Kidney (tissue), 14 donors: ENCODE data around the gene TIGAR. TPM values are rescaled to one million over a fixed set of nuclear protein-coding genes. Genes with fewer than 3 reads are reported as not detected.

Experiments
- DNase-seq, 5 donors: peaks; one replicate each; pipeline ENCODE4 v3.0.0-alpha.2; 2013 to 2020
- FAIRE-seq: peaks from 2 replicates; lab custom pipeline; 2012; peaks lifted over from hg19 to GRCh38; lab: Jason Lieb, UNC
- H3K27ac ChIP-seq, 2 donors: one replicate each; pipeline ENCODE4 v1.7.0; 2013; ENCODE audit warnings: low read depth in 2 of 2, low read length in 2 of 2, inconsistent platforms in 1 of 2
- H3K27me3 ChIP-seq: one replicate; pipeline ENCODE4 v1.7.1; 2013; ENCODE audit warnings: low read length, inconsistent platforms; ENCODE audit not compliant: control insufficient read depth, insufficient read depth
- H3K36me3 ChIP-seq, 3 donors: one replicate each; pipeline versions ENCODE4 v1.7.0 to v1.7.1; 2013; ENCODE audit warnings: low read length in 3 of 3, control low read depth in 1 of 3, inconsistent platforms in 1 of 3; ENCODE audit not compliant: insufficient read depth in 3 of 3, control insufficient read depth in 2 of 3
- H3K4me1 ChIP-seq, 3 donors: one replicate each; pipeline versions ENCODE4 v1.7.0 to v1.7.1; 2013; ENCODE audit warnings: low read length in 3 of 3, inconsistent platforms in 1 of 3, low read depth in 1 of 3; ENCODE audit not compliant: control insufficient read depth in 2 of 3, insufficient read depth in 2 of 3
- H3K4me3 ChIP-seq, 3 donors: one replicate each; pipeline versions ENCODE4 v1.7.0 to v1.8.1; 2013; ENCODE audit warnings: low read length in 3 of 3, control low read depth in 1 of 3, inconsistent platforms in 1 of 3
- H3K9ac ChIP-seq, 3 donors: one replicate each; pipeline versions ENCODE4 v1.7.0 to v1.7.1; 2013; ENCODE audit warnings: low read length in 3 of 3, control low read depth in 1 of 3, inconsistent platforms in 1 of 3
- H3K9me3 ChIP-seq, 3 donors: one replicate each; pipeline versions ENCODE4 v1.7.0 to v1.7.1; 2013; ENCODE audit warnings: low read length in 3 of 3, control low read depth in 1 of 3, inconsistent platforms in 1 of 3; ENCODE audit not compliant: control insufficient read depth in 2 of 3, insufficient read depth in 1 of 3
- intact Hi-C: fragments of 100-400 bp; cut with DNase I; formaldehyde crosslinking; loops from one replicate; pipeline ENCODE4 v1.11.1; 2022
- polyA plus RNA-seq: library from polyadenylated mRNA; stranded (reverse); fragments of 350-450 nt; fragmentation: Illumina TruSeq; extraction: RNeasy Lipid Tissue Mini Kit (QIAGEN cat#74804); gene quantifications from one replicate; pipeline ENCODE4 v1.2.3, GENCODE V29; 2014; ENCODE audit warnings: low read depth, low replicate concordance; ENCODE audit not compliant: insufficient read depth
- total RNA-seq: library from RNA; stranded (reverse); fragmentation: NEBNext Ultra II Directional; extraction: Animal tissue kit (Norgen Biotek cat#: 25700); gene quantifications from one replicate; pipeline ENCODE4 v1.2.1, GENCODE V29; 2021
- TF ChIP-seq, protein P1 (sequence below): IDR thresholded peaks from 3 replicates; pipeline ENCODE4 v1.5.1; 2012; ENCODE audit warnings: mild to moderate bottlenecking, moderate library complexity, borderline replicate concordance; ENCODE audit not compliant: insufficient read depth; ENCODE audit errors: extremely low read depth
- donor health status: control.
- donor health status: control.
- donor health status: control.
- donor health status: control.
- donor health status: control.
- donor health status: DM: yes; HTN: yes; CAD: no.
- donor health status: Normal renal cell carcinoma (clear cell type).

The TIGAR gene
- total and polyA plus RNA-seq, 2 donors from 2014 or later: 3.6 to 11.8 TPM

DNA sequence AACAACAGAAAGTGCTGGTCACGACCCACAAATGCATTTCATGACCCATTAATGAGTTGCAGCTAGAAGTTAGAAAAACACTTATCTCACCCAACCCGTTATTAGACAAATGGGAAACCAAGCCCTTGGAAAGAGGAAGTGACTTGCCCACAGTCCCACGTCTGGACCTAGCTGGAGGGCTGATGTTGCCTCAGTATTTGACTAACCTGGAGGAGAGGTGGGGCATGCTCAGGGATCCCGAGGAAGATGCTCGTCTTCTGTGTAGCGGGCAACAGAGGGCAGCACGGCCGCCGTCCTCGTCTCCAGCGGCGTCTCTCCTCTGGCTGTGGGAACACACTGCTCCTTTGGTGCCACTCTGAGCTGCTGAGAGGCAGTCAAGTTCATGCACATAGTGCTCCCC is 34.8 kb upstream of the TIGAR start:
- intact Hi-C loops: loop anchor here (10.0 kb wide), 1 partner anchor 291 kb away; no protein-coding TSS in a partner anchor
- no peaks in the 10 kb centered on the region for H3K4me1 ChIP-seq
- no peak overlapping the region for H3K9ac ChIP-seq
- H3K4me3 ChIP-seq: no peak overlapping the region
- H3K9me3 ChIP-seq: no peaks in the 10 kb centered on the region
- FAIRE-seq (no peak), DNase-seq (no peak)
- H3K36me3 ChIP-seq: peaks cover 0 to 2% (median 0%) of the 10 kb centered on the region in 3 donors
- H3K27ac ChIP-seq: no peak overlapping the region
- H3K27me3 ChIP-seq: no peaks in the 10 kb centered on the region
- TF ChIP-seq, protein P1, sequence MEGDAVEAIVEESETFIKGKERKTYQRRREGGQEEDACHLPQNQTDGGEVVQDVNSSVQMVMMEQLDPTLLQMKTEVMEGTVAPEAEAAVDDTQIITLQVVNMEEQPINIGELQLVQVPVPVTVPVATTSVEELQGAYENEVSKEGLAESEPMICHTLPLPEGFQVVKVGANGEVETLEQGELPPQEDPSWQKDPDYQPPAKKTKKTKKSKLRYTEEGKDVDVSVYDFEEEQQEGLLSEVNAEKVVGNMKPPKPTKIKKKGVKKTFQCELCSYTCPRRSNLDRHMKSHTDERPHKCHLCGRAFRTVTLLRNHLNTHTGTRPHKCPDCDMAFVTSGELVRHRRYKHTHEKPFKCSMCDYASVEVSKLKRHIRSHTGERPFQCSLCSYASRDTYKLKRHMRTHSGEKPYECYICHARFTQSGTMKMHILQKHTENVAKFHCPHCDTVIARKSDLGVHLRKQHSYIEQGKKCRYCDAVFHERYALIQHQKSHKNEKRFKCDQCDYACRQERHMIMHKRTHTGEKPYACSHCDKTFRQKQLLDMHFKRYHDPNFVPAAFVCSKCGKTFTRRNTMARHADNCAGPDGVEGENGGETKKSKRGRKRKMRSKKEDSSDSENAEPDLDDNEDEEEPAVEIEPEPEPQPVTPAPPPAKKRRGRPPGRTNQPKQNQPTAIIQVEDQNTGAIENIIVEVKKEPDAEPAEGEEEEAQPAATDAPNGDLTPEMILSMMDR: no peak

DNA sequence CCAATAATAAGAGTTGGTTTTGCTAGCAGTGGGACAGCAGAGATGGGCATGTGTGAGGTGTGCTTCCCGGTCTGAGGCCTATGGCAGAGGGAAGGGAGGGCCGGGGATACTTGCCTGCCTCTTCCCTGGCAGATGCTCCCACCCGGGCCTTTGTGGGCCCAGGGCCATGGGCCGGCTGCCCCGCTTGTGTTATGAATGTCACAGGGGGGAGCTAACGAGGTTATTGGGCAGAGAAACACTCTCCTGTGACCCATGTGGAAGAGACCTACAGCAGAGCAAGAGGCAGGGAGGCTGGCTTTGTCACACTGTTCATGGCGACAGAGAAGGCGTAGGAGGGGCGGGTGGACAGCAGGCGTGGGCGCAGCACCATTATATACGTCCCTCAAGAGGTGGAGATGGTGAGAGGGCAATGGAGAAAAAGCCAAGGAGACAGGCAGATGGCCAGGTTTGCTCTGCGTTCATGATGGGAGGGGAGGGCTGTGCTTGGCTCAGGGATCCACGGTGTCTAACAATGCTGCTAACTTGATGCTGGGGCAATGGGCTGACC is 34.2 kb upstream of the TIGAR start:
- Histone ChIP-seq H3K4me1 (no peaks in the 10 kb centered on the region), H3K4me3 (no peak overlapping the region), H3K36me3 (peaks cover 0 to 2% (median 0%) of the 10 kb centered on the region in 3 donors), H3K27me3 (no peaks in the 10 kb centered on the region), H3K9me3 (no peaks in the 10 kb centered on the region), H3K27ac (no peak overlapping the region), H3K9ac (no peak overlapping the region)
- no peak for FAIRE-seq
- DNase-seq: no peak
- intact Hi-C loops: loop anchor here (10.0 kb wide), 1 partner anchor 292 kb away; no protein-coding TSS in a partner anchor
- TF ChIP-seq, protein P1: no peak

DNA sequence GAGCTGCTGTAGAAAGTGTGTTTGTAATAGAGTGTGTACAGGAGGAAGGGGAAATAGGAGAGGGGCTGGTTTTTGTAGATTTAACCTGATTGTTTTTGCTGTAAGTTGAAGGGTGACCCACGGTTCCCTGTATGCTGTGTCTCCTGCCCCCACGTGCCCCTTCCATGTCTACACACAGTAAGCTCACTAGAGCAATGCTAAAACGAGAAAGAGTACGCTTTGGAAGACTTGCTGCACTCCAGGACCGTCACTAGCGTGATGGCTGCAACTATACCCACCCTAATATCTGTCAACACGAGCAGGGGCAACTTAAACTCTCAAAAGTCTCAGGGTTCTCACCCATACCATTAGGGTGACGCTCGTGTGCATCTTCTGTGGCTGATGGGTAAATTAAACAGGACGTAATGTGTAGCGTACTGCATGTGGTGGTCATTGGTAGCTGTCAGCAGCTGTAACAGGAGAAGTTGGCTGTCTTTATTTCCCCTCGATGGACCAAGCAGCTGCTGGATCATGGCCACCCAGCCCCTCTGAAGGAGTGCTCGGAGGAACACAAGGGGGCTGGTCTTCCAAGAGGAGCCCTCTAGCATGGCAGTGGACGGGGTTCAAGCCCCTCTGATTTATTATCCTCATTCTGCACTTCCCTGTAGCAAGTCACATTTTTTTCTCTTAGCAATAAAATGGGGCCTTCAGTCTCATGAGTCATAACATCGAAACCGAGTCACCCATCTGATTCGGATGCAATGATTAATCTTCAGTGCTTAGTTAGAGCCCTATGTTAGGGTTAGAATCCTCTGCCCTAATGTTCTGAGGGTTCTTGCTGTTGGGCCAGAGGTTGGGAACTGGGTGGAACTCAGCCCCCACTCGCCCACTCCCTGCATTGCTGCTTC is 33.4 kb upstream of the TIGAR start:
- H3K27me3 ChIP-seq: no peaks in the 10 kb centered on the region
- no peak overlapping the region for H3K4me3 ChIP-seq
- no peak for FAIRE-seq
- no peaks in the 10 kb centered on the region for H3K9me3 ChIP-seq
- intact Hi-C loops: loop anchor here (10.0 kb wide), 1 partner anchor 293 kb away; no protein-coding TSS in a partner anchor
- peaks cover 0 to 2% (median 0%) of the 10 kb centered on the region in 3 donors for H3K36me3 ChIP-seq
- H3K9ac ChIP-seq: no peak overlapping the region
- peak in 2 of 5 donors; percentile 18 to 37 for DNase-seq
- H3K4me1 ChIP-seq: no peaks in the 10 kb centered on the region
- TF ChIP-seq, protein P1: no peak
- H3K27ac ChIP-seq: no peak overlapping the region
